Measurements from ENCODE around the gene FOXD1. TPM values are rescaled to one million over a fixed set of nuclear protein-coding genes. Genes with fewer than 3 reads are reported as not detected.

FOXD1 gene
- total RNA-seq (0.14 and 0.20 TPM in 2 replicates), polyA plus RNA-seq (0.06 TPM in 1 of 2 replicates, not detected in the other), polyA minus RNA-seq (not detected in 2 replicates), Bru-seq, nascent RNA (not detected), BruChase-seq, experiment 1, labeled RNA remaining after a 6-hour chase (percentile 17 among the genes with signal in this experiment), BruChase-seq, experiment 2, labeled RNA remaining after a 2-hour chase (percentile 26 among the genes with signal in this experiment)
- polyA plus RNA-seq (2011; cell fraction: cytosol; rRNA removed), result not detected in 2 replicates
- not detected in 2 replicates for polyA plus RNA-seq (2011; cell fraction: nucleus; rRNA removed)
- polyA plus RNA-seq (2012), result not detected in 2 replicates
- polyA minus RNA-seq (2011; cell fraction: cytosol; rRNA and poly(A)+ RNA removed), result not detected
- not detected in 2 replicates for polyA minus RNA-seq (2011; cell fraction: nucleus; rRNA and poly(A)+ RNA removed)
- long read RNA-seq, result 0 reads

DNA sequence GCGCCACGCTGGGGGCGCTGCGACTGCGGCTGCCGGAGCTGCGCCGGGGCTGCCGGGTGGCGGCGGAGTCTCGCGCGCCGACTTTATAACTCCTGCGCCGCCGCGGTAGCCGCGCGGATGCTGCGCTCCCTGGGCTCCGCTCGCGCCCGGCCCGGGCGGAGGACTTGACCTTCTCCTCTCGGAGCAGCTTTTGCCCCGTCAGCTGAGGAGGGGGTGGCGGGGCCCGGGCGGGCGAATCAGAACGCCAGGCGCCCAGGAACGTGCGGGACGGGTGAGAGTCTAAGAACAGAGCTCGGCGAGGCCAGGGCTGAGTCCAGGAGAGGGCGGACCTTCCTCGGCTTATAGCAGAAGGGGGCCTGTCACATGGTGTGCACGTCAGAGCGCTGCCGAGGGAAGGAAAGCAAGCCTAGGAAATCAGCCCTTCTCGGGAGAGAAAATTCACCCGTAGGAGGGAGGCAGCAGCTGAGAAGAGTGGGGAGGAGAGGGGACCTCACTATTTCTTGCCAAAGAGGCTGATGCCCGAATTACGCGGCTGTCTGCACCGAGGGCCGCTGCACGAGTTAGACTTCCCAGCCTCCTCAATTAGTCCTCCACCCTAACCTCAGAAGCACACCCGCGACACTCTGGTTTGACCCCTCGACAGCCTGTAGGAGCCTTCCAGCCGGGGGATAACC lies at the start of gene FOXD1:
TSS of gene FOXD1 (minus strand) at position 315 of the 674 bp plus-strand sequence. CDS start 415 bp downstream, outside the sequence.
- Histone ChIP-seq H3K9ac (replicated peaks; ENCODE audit: extremely low read depth, insufficient read depth, low read length) (no peak within 1 kb of the TSS), H3K36me3 (ENCODE audit: control insufficient read depth in 2 of 2, extremely low read depth in 1 of 2, insufficient read depth in 2 of 2, low read length in 2 of 2) (no peaks in the 10 kb centered on the region), H2AFZ (ENCODE audit: low read depth, low read length) (peak within 1 kb of the TSS; percentile 70), H3K4me2 (ENCODE audit: insufficient read depth, low read length) (peak within 1 kb of the TSS; percentile 39), H3K4me3 (replicated peaks in 1 of 3; ENCODE audit: insufficient read depth in 1 of 3, low read depth in 1 of 3, low read length in 3 of 3) (peak within 1 kb of the TSS in 1 of 3 experiments; percentile 38), H3K9me3 (replicated peaks; ENCODE audit: control insufficient read depth, insufficient read depth, low read length) (no peaks in the 10 kb centered on the region), H3K9me1 (replicated peaks; ENCODE audit: control insufficient read depth, extremely low read depth, insufficient read depth, low read length) (no peaks in the 10 kb centered on the region), H3K27ac (ENCODE audit: insufficient read depth, low read depth, low read length) (no peak within 1 kb of the TSS), H3K27me3 (ENCODE audit: control insufficient read depth in 2 of 2, insufficient read depth in 2 of 2, low read length in 2 of 2) (peaks cover 68 to 88% of the 10 kb centered on the region in 2 experiments), H3K79me2 (ENCODE audit: control insufficient read depth, insufficient read depth, low read length) (no peaks in the 10 kb centered on the region), H3K4me1 (ENCODE audit: control insufficient read depth, extremely low read depth, insufficient read depth, low read length) (peaks cover 7% of the 10 kb centered on the region), H4K20me1 (replicated peaks; ENCODE audit: control insufficient read depth, extremely low read depth, insufficient read depth, low read length) (no peaks in the 10 kb centered on the region)
- ChIA-PET CTCF (interaction anchor here (1.0 to 5.4 kb wide), 9 partner anchors 15 to 232 kb away, joined by 3 to 277 read pairs (median 4); no protein-coding TSS in a partner anchor), POLR2A (interaction anchor here (0.6 kb wide), 1 partner anchor 1015 kb away, joined by 5 read pairs; no protein-coding TSS in a partner anchor)
- TF ChIP-seq JUN (IDR thresholded peaks at IDR 0.05; ENCODE audit: borderline replicate concordance, insufficient read depth, insufficient read length, low read depth), result no peak
- TF ChIP-seq GATA2 (IDR thresholded peaks at IDR 0.05; ENCODE audit: insufficient read depth, insufficient read length, low read depth, low read length), result no peak
- TF ChIP-seq, protein P1, sequence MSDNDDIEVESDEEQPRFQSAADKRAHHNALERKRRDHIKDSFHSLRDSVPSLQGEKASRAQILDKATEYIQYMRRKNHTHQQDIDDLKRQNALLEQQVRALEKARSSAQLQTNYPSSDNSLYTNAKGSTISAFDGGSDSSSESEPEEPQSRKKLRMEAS (IDR thresholded peaks at IDR 0.05; ENCODE audit: insufficient read depth, insufficient read length), result peak; percentile 43
- TF ChIP-seq FOS (IDR thresholded peaks at IDR 0.05; ENCODE audit: borderline replicate concordance, insufficient read depth, low read length), result no peak
- TF ChIP-seq, protein P2, sequence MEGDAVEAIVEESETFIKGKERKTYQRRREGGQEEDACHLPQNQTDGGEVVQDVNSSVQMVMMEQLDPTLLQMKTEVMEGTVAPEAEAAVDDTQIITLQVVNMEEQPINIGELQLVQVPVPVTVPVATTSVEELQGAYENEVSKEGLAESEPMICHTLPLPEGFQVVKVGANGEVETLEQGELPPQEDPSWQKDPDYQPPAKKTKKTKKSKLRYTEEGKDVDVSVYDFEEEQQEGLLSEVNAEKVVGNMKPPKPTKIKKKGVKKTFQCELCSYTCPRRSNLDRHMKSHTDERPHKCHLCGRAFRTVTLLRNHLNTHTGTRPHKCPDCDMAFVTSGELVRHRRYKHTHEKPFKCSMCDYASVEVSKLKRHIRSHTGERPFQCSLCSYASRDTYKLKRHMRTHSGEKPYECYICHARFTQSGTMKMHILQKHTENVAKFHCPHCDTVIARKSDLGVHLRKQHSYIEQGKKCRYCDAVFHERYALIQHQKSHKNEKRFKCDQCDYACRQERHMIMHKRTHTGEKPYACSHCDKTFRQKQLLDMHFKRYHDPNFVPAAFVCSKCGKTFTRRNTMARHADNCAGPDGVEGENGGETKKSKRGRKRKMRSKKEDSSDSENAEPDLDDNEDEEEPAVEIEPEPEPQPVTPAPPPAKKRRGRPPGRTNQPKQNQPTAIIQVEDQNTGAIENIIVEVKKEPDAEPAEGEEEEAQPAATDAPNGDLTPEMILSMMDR (IDR thresholded peaks at IDR 0.05; ENCODE audit: extremely low read depth in 1 of 2, insufficient read depth in 1 of 2, low read depth in 1 of 2, low read length in 2 of 2), result no peak
- TF ChIP-seq POLR2AphosphoS5 (IDR thresholded peaks at IDR 0.05; ENCODE audit: insufficient read depth, low read depth, low read length), result no peak
- peak; percentile 73 for TF ChIP-seq EZH2 (IDR thresholded peaks at IDR 0.05; ENCODE audit: borderline replicate concordance, low read depth, low read length, severe bottlenecking)
- TF ChIP-seq POLR2A (IDR thresholded peaks at IDR 0.05; ENCODE audit: low read depth, low read length), result no peak
- no peak for TF ChIP-seq MYC (IDR thresholded peaks at IDR 0.05; ENCODE audit: low read depth, low read length)
- intact Hi-C loops (cut with micrococcal nuclease) (loop anchor here (2.0 kb wide), 1 partner anchor 78 kb away; no protein-coding TSS in a partner anchor), dilution Hi-C loops (cut with MboI; ENCODE audit: extremely low pct_ligation_motif_present, low sequenced_read_pairs) (no loop called here)
- no TSS peak for BruUV-seq (replicated peaks)
- FAIRE-seq (peak; percentile 85), DNase-seq (ENCODE audit: low read depth, low spot score) (peak; percentile 66)
